Measurements from ENCODE around the gene SOD3. TPM values are rescaled to one million over a fixed set of nuclear protein-coding genes. Genes with fewer than 3 reads are reported as not detected.

SOD3 gene
- total RNA-seq, 2 donors from 2014 or later: 227 to 300 TPM

- Histone ChIP-seq H3K36me3 (no peaks in the 10 kb centered on the region), H3K4me3 (no peak overlapping the region), H3K9me3 (no peaks in the 10 kb centered on the region), H3K4me1 (replicated peaks) (no peaks in the 10 kb centered on the region), H3K27ac (no peak overlapping the region), H3K27me3 (replicated peaks; ENCODE audit: insufficient read depth) (no peaks in the 10 kb centered on the region)
- TF ChIP-seq CTCF (IDR thresholded peaks at IDR 0.05) (no peak), POLR2AphosphoS5 (IDR thresholded peaks at IDR 0.05) (no peak), POLR2A (IDR thresholded peaks at IDR 0.05) (no peak)
- intact Hi-C loops (cut with DNase I): loop anchor here (5.0 to 10.0 kb wide), 2 partner anchors 210 to 318 kb away; partner anchors contain the start of gene DHX15
- DNase-seq (ENCODE audit: low spot score): no peak
- 49% methylated on average over 4 of the region's 4 CpGs for WGBS
These were observed 2.8 kb upstream of the SOD3 start for GRCh38 chr4:24792552-24792951.

GRCh38 chr4:24793219-24794005 lies 2.0 kb upstream of the SOD3 start:
- Histone ChIP-seq H3K36me3 (no peaks in the 10 kb centered on the region), H3K4me3 (no peak overlapping the region), H3K4me1 (replicated peaks) (no peaks in the 10 kb centered on the region), H3K27me3 (replicated peaks; ENCODE audit: insufficient read depth) (no peaks in the 10 kb centered on the region), H3K9me3 (no peaks in the 10 kb centered on the region), H3K27ac (no peak overlapping the region)
- WGBS: 85% methylated on average over 8 of the region's 8 CpGs
- TF ChIP-seq CTCF (IDR thresholded peaks at IDR 0.05) (peak in 2 of 4 experiments; percentile 17 to 33), POLR2A (IDR thresholded peaks at IDR 0.05) (no peak)
- DNase-seq (ENCODE audit: low spot score): no peak
- intact Hi-C loops (cut with DNase I): loop anchor here (5.0 to 10.0 kb wide), 2 partner anchors 211 to 319 kb away; partner anchors contain the start of gene DHX15

DNA sequence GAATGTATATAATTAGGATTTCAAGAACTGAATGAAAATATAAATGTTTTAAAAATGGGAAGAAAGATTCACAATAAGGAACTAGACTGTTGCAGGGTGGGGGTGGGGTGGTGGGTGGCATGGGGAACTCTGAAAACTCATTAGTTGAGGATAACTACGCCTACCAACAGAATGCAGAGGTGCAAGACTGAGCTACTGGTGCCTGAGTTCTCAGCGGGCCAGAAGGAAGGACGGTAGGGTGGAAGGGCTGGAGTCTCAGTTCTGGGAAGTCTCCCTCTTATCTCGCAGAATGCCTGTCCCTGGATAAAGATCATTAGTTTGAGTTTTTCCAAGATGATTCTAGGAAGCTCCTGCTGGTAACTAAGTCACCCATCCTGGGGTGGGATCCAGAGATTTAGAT lies 1.3 kb upstream of the SOD3 start:
- H3K4me3 ChIP-seq: no peak overlapping the region
- H3K27me3 ChIP-seq (replicated peaks; ENCODE audit: insufficient read depth): no peaks in the 10 kb centered on the region
- peak overlapping the region in 1 of 2 donors; percentile 79 for H3K27ac ChIP-seq
- no peaks in the 10 kb centered on the region for H3K4me1 ChIP-seq (replicated peaks)
- TF ChIP-seq POLR2AphosphoS5 (IDR thresholded peaks at IDR 0.05) (no peak), CTCF (IDR thresholded peaks at IDR 0.05) (no peak), POLR2A (IDR thresholded peaks at IDR 0.05) (no peak)
- intact Hi-C loops (cut with DNase I): loop anchor here (5.0 to 10.0 kb wide), 2 partner anchors 212 to 319 kb away; partner anchors contain the start of gene DHX15
- H3K36me3 ChIP-seq: no peaks in the 10 kb centered on the region
- 82% methylated on average over 4 of the region's 4 CpGs for WGBS
- no peaks in the 10 kb centered on the region for H3K9me3 ChIP-seq
- no peak for DNase-seq (ENCODE audit: low spot score)

- H3K27ac ChIP-seq: peak overlapping the region; percentile 21 to 79
- DNase-seq (ENCODE audit: low spot score): no peak
- intact Hi-C loops (cut with DNase I): loop anchor here (5.0 to 10.0 kb wide), 2 partner anchors 212 to 320 kb away; partner anchors contain the start of gene DHX15
- H3K36me3 ChIP-seq: no peaks in the 10 kb centered on the region
- no peaks in the 10 kb centered on the region for H3K27me3 ChIP-seq (replicated peaks; ENCODE audit: insufficient read depth)
- no peaks in the 10 kb centered on the region for H3K9me3 ChIP-seq
- H3K4me1 ChIP-seq (replicated peaks): no peaks in the 10 kb centered on the region
- H3K4me3 ChIP-seq: no peak overlapping the region
- TF ChIP-seq POLR2A (IDR thresholded peaks at IDR 0.05): no peak
- TF ChIP-seq POLR2AphosphoS5 (IDR thresholded peaks at IDR 0.05): peak; percentile 4
- TF ChIP-seq CTCF (IDR thresholded peaks at IDR 0.05): no peak
- 64% methylated on average over 10 of the region's 10 CpGs for WGBS
These were observed 893 bp upstream of the SOD3 start for GRCh38 chr4:24794480-24794879.
